Activated naive CD8-positive, alpha-beta T cell treated with anti-CD3 and anti-CD28 coated beads, Interleukin-2, amount 50 U/mL, for 24 hours (primary cell): ENCODE data around the gene CNIH2.
A peak's percentile ranks its signal among the peaks of the same experiment; 100 is the strongest.

Experiments
- ATAC-seq: fragments of 150-1000 bp; cut with Tn5 transposase; one replicate; pipeline ENCODE4 v1.10.0; 2021
- DNase-seq: peaks from one replicate; pipeline ENCODE4 v3.0.0; 2021
- H3K27ac Mint-ChIP-seq: one replicate; pipeline ENCODE4 v1.8.0; 2021; ENCODE audit warnings: mild to moderate bottlenecking, mixed read lengths
- H3K27me3 Mint-ChIP-seq: one replicate; pipeline ENCODE4 v1.8.0; 2021; ENCODE audit warnings: mixed read lengths
- H3K36me3 Mint-ChIP-seq: one replicate; pipeline ENCODE4 v1.8.0; 2021; ENCODE audit warnings: low read depth, mixed read lengths
- H3K4me1 Mint-ChIP-seq: one replicate; pipeline ENCODE4 v1.8.0; 2021; ENCODE audit warnings: mixed read lengths
- H3K4me3 Mint-ChIP-seq: one replicate; pipeline ENCODE4 v1.8.0; 2021; ENCODE audit warnings: mild to moderate bottlenecking, moderate library complexity, mixed read lengths
- H3K9me3 Mint-ChIP-seq: one replicate; pipeline ENCODE4 v1.8.0; 2021; ENCODE audit warnings: mixed read lengths

Gene CNIH2

GRCh38 chr11:66278363-66279091, 552 bp downstream of the CNIH2 start:
- DNase-seq (no peak), ATAC-seq (no peak)
- Mint-ChIP-seq H3K27me3 (peaks cover 7% of the 10 kb centered on the region), H3K4me3 (peak overlapping the region; percentile 66), H3K36me3 (peaks cover 9% of the 10 kb centered on the region), H3K27ac (no peak overlapping the region), H3K4me1 (peaks cover 30% of the 10 kb centered on the region), H3K9me3 (no peaks in the 10 kb centered on the region)

DNA sequence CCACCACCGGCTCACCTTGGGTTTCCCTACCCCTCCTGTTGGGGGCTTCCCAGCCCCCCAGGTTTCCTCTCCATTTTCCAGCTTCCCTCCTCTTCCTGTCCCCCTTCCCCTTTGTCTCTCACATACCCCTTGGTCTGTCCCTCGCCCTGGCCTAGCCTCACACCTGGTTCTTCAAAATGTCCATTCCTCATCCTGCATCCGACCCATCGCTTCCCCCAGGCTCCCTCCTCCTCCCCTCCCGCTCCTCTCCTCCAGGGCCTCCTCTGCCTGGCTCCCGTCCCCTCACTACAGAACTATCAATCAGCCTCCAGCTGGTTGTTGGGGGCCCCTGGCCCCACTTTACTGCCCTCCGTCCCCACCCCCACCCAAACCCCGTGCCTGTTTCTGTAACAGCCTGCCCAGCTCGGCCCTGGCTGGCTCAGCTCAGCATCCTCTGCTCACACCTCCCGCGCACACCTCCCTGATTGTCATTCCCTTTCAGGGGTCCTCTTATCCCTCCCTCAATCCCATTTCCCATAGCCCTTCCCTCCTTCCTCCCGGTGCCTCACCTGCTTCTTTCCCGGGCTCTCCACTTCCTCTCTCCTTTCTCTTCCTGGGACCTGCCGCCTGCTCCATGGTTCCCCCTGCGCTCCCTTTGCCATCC, 1.2 kb downstream of the CNIH2 start:
- H3K4me1 Mint-ChIP-seq, result peaks cover 30% of the 10 kb centered on the region
- H3K27ac Mint-ChIP-seq, result peak overlapping the region; percentile 59
- H3K36me3 Mint-ChIP-seq, result peaks cover 8% of the 10 kb centered on the region
- peak overlapping the region; percentile 66 for H3K4me3 Mint-ChIP-seq
- ATAC-seq (no peak), DNase-seq (no peak)
- H3K9me3 Mint-ChIP-seq, result no peaks in the 10 kb centered on the region
- peaks cover 7% of the 10 kb centered on the region for H3K27me3 Mint-ChIP-seq

DNA sequence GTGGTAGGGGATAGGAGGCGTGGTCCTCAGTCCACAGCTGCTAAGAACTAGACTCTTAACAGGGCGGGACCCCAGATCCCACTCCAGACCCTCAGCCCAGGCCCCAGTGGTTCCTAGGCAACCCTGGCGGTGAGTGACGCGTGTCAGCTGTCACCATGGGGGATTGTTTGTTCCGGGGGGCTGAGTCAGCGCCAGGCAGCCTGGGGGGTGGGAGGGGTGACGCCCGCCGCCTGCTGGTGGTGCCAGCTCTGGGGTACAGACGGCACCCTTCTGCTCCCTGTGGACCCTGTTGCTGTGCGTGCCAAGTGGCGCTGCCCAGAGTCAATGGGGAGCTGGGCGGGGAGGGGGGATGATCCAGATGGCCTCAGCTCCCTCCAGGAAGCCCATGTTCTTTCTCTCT, 2.5 kb downstream of the CNIH2 start:
- peaks cover 7% of the 10 kb centered on the region for H3K27me3 Mint-ChIP-seq
- peaks cover 30% of the 10 kb centered on the region for H3K4me1 Mint-ChIP-seq
- no peak overlapping the region for H3K27ac Mint-ChIP-seq
- DNase-seq (no peak), ATAC-seq (no peak)
- H3K9me3 Mint-ChIP-seq, result no peaks in the 10 kb centered on the region
- peaks cover 7% of the 10 kb centered on the region for H3K36me3 Mint-ChIP-seq
- H3K4me3 Mint-ChIP-seq, result no peak overlapping the region

- no peak overlapping the region for H3K4me3 Mint-ChIP-seq
- peaks cover 7% of the 10 kb centered on the region for H3K27me3 Mint-ChIP-seq
- no peaks in the 10 kb centered on the region for H3K9me3 Mint-ChIP-seq
- H3K36me3 Mint-ChIP-seq, result peaks cover 6% of the 10 kb centered on the region
- peak overlapping the region; percentile 66 for H3K27ac Mint-ChIP-seq
- ATAC-seq, result no peak
- H3K4me1 Mint-ChIP-seq, result peaks cover 30% of the 10 kb centered on the region
- DNase-seq, result no peak
Measured at GRCh38 chr11:66281001-66281400, 3.0 kb downstream of the CNIH2 start.

- Mint-ChIP-seq H3K27ac (peak overlapping the region; percentile 66), H3K36me3 (peaks cover 2% of the 10 kb centered on the region), H3K9me3 (no peaks in the 10 kb centered on the region), H3K4me3 (peak overlapping the region; percentile 14), H3K4me1 (peaks cover 31% of the 10 kb centered on the region), H3K27me3 (peaks cover 7% of the 10 kb centered on the region)
- DNase-seq, result no peak
- peak; percentile 21 for ATAC-seq
Measured at GRCh38 chr11:66281776-66282467, 3.9 kb downstream of the CNIH2 start.

DNA sequence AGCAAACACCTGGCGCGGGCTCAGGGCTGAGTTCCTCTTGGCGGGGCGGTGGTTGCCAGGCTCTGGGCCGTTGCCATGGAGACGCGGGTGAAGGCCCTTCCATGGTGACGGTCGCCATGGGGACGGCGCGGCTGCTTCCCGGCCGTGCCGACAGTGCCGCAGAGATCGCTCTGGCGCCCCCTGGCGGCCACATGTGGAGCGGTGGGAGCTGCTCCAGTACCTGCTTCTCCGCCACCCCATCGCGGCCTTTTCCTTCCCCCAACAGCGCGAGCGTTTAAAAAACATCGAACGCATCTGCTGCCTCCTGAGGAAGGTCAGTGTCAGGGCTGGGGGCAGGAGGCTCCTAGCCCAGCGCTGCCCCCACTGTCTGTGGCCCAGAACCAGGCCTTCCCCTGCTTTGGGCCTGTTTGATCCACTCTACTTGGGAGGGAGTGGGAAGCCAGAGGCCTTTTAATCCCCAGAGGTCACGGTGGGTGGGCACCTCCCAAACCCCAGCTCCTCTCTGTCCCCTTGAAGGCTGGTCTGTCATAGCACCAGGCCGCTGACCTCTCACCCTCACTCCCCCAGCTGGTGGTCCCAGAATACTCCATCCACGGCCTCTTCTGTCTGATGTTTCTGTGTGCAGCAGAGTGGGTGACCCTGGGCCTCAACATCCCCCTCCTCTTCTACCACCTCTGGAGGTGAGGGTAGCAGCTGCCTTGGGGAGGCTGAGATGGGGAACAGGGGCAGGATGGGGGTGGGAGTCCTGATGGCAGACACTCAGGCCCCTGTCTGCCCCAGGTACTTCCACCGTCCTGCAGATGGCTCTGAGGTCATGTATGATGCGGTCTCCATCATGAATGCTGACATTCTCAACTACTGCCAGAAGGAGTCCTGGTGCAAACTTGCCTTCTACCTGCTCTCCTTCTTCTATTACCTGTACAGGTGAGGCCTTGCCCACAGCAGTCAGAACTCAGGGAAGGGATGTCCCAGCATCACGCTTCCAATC, 4.8 kb downstream of the CNIH2 start:
- peaks cover 35% of the 10 kb centered on the region for H3K4me1 Mint-ChIP-seq
- peak; percentile 100 for DNase-seq
- H3K27me3 Mint-ChIP-seq, result peaks cover 7% of the 10 kb centered on the region
- peak; percentile 92 for ATAC-seq
- no peaks in the 10 kb centered on the region for H3K36me3 Mint-ChIP-seq
- no peaks in the 10 kb centered on the region for H3K9me3 Mint-ChIP-seq
- H3K4me3 Mint-ChIP-seq, result peak overlapping the region; percentile 14
- H3K27ac Mint-ChIP-seq, result peak overlapping the region; percentile 27

GRCh38 chr11:66283461-66284105, 5.6 kb downstream of the CNIH2 start:
- H3K36me3 Mint-ChIP-seq, result no peaks in the 10 kb centered on the region
- peaks cover 7% of the 10 kb centered on the region for H3K27me3 Mint-ChIP-seq
- peaks cover 40% of the 10 kb centered on the region for H3K4me1 Mint-ChIP-seq
- no peak for DNase-seq
- H3K4me3 Mint-ChIP-seq, result no peak overlapping the region
- ATAC-seq, result no peak
- no peaks in the 10 kb centered on the region for H3K9me3 Mint-ChIP-seq
- no peak overlapping the region for H3K27ac Mint-ChIP-seq

GRCh38 chr11:66284526-66285078, 6.6 kb downstream of the CNIH2 start:
- Mint-ChIP-seq H3K4me1 (peaks cover 38% of the 10 kb centered on the region), H3K9me3 (no peaks in the 10 kb centered on the region), H3K27me3 (peaks cover 4% of the 10 kb centered on the region), H3K36me3 (no peaks in the 10 kb centered on the region), H3K4me3 (no peak overlapping the region), H3K27ac (no peak overlapping the region)
- DNase-seq (no peak), ATAC-seq (no peak)

- no peaks in the 10 kb centered on the region for H3K36me3 Mint-ChIP-seq
- H3K4me3 Mint-ChIP-seq, result no peak overlapping the region
- DNase-seq (no peak), ATAC-seq (no peak)
- no peak overlapping the region for H3K27ac Mint-ChIP-seq
- H3K9me3 Mint-ChIP-seq, result no peaks in the 10 kb centered on the region
- H3K27me3 Mint-ChIP-seq, result peaks cover 2% of the 10 kb centered on the region
- peaks cover 45% of the 10 kb centered on the region for H3K4me1 Mint-ChIP-seq
Measured at GRCh38 chr11:66285250-66285947, 7.4 kb downstream of the CNIH2 start.

GRCh38 chr11:66286699-66287098, 8.7 kb downstream of the CNIH2 start:
- peak overlapping the region; percentile 94 for H3K4me3 Mint-ChIP-seq
- ATAC-seq (no peak), DNase-seq (no peak)
- no peaks in the 10 kb centered on the region for H3K9me3 Mint-ChIP-seq
- H3K36me3 Mint-ChIP-seq, result no peaks in the 10 kb centered on the region
- H3K27ac Mint-ChIP-seq, result no peak overlapping the region
- peaks cover 7% of the 10 kb centered on the region for H3K27me3 Mint-ChIP-seq
- peaks cover 48% of the 10 kb centered on the region for H3K4me1 Mint-ChIP-seq

GRCh38 chr11:66287211-66287888, 9.4 kb downstream of the CNIH2 start:
- Mint-ChIP-seq H3K27me3 (peaks cover 7% of the 10 kb centered on the region), H3K4me3 (peak overlapping the region; percentile 94), H3K36me3 (no peaks in the 10 kb centered on the region), H3K4me1 (peaks cover 43% of the 10 kb centered on the region), H3K27ac (no peak overlapping the region), H3K9me3 (no peaks in the 10 kb centered on the region)
- DNase-seq (no peak), ATAC-seq (no peak)

GRCh38 chr11:66287889-66288670, 10.1 kb downstream of the CNIH2 start:
- Mint-ChIP-seq H3K27ac (peak overlapping the region; percentile 90), H3K36me3 (no peaks in the 10 kb centered on the region), H3K27me3 (peaks cover 13% of the 10 kb centered on the region), H3K4me3 (peak overlapping the region; percentile 94), H3K9me3 (no peaks in the 10 kb centered on the region), H3K4me1 (peaks cover 42% of the 10 kb centered on the region)
- DNase-seq (no peak), ATAC-seq (no peak)
